Hair follicle dermal papilla cell (primary cell): ENCODE data around the gene HLF. TPM values are rescaled to one million over a fixed set of nuclear protein-coding genes. Genes with fewer than 3 reads are reported as not detected.

Experiments
- total RNA-seq: library from RNA; depleted of rRNA; stranded (reverse); fragments of >200 nt; gene quantifications from 2 replicates; pipeline ENCODE4 v1.2.3, GENCODE V29; 2012

HLF gene, protein sequence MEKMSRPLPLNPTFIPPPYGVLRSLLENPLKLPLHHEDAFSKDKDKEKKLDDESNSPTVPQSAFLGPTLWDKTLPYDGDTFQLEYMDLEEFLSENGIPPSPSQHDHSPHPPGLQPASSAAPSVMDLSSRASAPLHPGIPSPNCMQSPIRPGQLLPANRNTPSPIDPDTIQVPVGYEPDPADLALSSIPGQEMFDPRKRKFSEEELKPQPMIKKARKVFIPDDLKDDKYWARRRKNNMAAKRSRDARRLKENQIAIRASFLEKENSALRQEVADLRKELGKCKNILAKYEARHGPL
- total RNA-seq: 0.24 and 1.3 TPM in 2 replicates

DNA sequence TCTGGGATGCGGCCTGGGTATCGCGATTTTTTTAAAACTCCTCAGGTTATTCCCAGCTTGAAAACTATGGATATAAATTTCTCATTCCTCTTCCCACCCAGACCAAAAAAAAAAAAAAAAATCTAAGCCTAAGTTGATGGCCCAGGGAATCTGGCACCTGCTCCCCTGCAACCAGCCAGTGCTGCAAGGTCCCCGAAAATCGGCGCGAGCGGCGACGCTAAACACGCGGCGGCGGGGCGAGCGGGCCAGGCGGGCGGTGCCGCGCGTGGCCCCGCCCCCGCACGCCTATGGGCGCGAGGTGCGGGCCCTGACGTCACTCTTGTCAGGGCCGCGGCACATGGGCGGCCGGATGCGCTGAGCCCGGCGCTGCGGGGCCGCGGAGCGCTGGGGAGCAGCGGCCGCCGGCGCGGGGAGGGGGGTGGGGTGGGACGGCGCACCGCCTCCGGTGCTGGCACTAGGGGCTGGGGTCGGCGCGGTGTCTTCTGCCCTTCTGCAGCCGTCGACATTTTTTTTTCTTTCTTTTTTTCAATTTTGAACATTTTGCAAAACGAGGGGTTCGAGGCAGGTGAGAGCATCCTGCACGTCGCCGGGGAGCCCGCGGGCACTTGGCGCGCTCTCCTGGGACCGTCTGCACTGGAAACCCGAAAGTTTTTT is at the start of gene HLF:
HLF (plus strand) TSS at position 316 of the 654 bp plus-strand sequence. CDS start 525 bp downstream, outside the sequence.

Other genes starting within 250 kb of the HLF start
- gene MMD, start 156.9 kb downstream of the HLF start, total RNA-seq: 5.3 and 7.0 TPM in 2 replicates
- gene SMIM36, start 246.5 kb downstream of the HLF start, total RNA-seq: not detected in 2 replicates